B cell (primary cell): ENCODE data around the gene MMP24.

Experiments
- CTCF ChIP-seq: fragments of 200-600 bp; IDR thresholded peaks from one replicate; pipeline ENCODE4 v1.8.0; 2022; ENCODE audit warnings: antibody characterized with exemption, mild to moderate bottlenecking
- EZH2 ChIP-seq: IDR thresholded peaks from 2 replicates; pipeline ENCODE4 v1.6.1; 2012; ENCODE audit warnings: borderline replicate concordance, low read depth, mild to moderate bottlenecking, moderate library complexity, low read length; ENCODE audit not compliant: insufficient read depth, poor library complexity, severe bottlenecking

- TF ChIP-seq CTCF (no peak), EZH2 (no peak)
These were observed 2.0 kb upstream of the MMP24 start for GRCh38 chr20:35224536-35224935.
